HG03175 (cell line): ENCODE results near the gene KCNJ8.
"Not testable (repeated sequence)": the region's sequence is repeated elsewhere in the genome, so short reads cannot be mapped to it uniquely, and the experiment has no call there.

Experiments
- ATAC-seq: cut with Tn5 transposase; IDR thresholded peaks from one replicate; pipeline ENCODE4 v1.9.1; 2021; ENCODE audit warnings: mild to moderate bottlenecking, moderate library complexity; ENCODE audit not compliant: unreplicated experiment

KCNJ8 gene

GRCh38 chr12:21788089-21788983 lies 13.8 kb upstream of the KCNJ8 start:
- ATAC-seq = no peak

GRCh38 chr12:21786041-21786531 lies 11.6 kb upstream of the KCNJ8 start:
- no peak for ATAC-seq

GRCh38 chr12:21782723-21783122 lies 8.2 kb upstream of the KCNJ8 start:
- not testable (repeated sequence) for ATAC-seq

DNA sequence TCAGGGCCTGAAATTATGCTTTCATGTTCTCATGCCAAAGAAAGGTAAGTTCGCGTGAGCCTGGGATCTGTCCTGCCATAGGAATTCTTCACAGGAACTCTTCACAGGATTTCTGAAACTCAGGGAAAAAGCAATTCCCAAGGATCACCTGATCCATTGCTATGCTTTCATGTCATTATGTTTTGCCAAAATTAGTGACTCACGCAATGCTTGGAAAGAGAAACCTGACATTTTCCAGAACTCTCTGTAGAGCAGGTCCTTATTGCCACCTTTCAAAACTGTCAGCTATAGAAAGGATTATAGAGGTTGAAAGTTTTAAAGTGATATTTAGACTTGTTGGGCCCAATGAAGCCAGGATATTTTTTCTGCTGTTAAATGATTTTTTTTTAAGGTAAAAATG lies 6.3 kb upstream of the KCNJ8 start:
- ATAC-seq = no peak

- ATAC-seq = no peak
These were observed 1.7 kb upstream of the KCNJ8 start for GRCh38 chr12:21776175-21776574.

GRCh38 chr12:21775133-21775820 lies 771 bp upstream of the KCNJ8 start:
- ATAC-seq = no peak

GRCh38 chr12:21773806-21774205 lies 700 bp downstream of the KCNJ8 start:
- no peak for ATAC-seq

DNA sequence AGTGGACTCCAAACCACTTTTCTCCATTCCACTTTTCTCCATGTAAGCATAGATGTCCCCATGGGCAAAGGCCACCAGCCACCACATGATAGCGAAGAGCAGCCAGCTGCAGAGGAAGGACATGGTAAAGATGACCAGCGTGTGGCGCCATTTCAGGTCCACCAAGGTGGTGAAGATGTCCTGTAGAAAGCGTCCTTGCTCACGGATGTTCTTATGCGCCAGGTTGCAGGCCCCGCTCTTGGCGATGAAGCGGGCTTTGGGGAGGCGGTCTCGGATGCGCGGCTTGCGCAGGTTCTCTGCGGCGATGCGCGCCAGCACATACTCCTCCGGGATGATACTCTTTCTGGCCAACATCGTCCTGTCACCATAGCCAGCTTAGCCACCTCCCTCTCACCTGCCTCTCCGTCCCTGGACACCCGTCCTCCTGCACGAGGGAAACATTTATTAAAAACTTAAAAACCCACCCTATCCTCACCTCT lies 1.2 kb downstream of the KCNJ8 start:
- ATAC-seq = no peak

DNA sequence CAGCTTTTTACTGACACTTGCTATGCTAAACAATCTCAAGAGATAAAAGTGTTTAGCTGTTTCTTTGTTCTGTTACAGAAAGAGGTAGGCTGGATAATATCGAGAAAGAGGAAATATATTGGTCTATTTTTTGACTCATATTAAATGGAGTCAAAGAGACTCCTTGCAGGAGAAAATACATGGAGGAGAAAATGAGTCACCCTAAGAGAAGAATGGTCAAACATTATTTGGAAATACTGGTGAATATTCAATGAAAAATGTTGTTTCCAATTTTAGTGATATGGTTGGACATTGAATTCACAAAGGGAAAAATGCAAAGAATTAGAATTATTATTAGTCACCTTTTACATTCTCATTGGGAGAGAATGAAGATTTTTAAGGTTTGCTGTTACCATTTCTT lies 3.2 kb downstream of the KCNJ8 start:
- no peak for ATAC-seq

GRCh38 chr12:21769307-21769706 lies 5.2 kb downstream of the KCNJ8 start:
- ATAC-seq = no peak

GRCh38 chr12:21766403-21766802 lies 8.1 kb downstream of the KCNJ8 start:
- no peak for ATAC-seq

- ATAC-seq = no peak
These were observed 9.6 kb downstream of the KCNJ8 start for GRCh38 chr12:21764950-21765349.

DNA sequence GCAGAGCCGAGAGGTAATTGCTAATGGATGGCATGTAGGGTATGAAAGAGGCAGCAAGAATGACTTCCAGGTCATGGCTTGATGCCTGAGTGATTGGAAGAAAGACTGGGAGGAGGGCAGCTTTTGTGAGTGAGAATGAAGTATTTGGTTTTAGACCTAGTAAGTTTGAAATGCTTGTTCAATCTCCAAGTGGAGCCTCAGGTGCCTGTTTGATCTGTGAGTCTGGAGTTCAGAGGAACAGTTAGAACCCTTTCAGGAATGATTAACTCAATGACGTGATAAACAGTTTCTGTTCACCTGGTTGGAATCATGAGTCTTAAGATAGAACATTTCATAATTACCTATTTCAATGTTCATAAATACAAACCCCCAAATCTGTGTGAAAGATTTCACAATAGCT lies 10.4 kb downstream of the KCNJ8 start:
- no peak for ATAC-seq

GRCh38 chr12:21763531-21763930 lies 11.0 kb downstream of the KCNJ8 start:
- ATAC-seq = no peak

DNA sequence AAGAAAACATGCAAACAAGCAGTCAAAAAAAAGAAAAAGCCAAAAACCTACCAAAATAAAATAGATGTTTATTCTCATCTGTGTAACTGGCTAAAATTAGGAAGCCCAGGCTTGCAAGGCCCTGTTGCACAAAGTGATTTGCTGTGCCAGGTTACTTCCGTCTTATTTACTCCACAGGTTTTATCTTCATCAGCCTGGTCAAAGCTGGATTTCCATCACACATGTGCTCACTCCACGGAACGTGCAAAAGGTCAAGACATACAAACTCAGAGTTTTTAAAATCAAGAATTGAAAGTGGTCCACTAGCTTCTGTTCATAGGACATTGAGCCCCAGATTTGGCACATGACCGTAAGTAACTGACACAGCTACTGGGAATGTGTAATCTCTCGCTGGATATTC lies 14.8 kb downstream of the KCNJ8 start:
- no peak for ATAC-seq

- no peak for ATAC-seq
These were observed 16.8 kb downstream of the KCNJ8 start for GRCh38 chr12:21757735-21758134.

GRCh38 chr12:21756699-21757098 lies 17.8 kb downstream of the KCNJ8 start:
- no peak for ATAC-seq

DNA sequence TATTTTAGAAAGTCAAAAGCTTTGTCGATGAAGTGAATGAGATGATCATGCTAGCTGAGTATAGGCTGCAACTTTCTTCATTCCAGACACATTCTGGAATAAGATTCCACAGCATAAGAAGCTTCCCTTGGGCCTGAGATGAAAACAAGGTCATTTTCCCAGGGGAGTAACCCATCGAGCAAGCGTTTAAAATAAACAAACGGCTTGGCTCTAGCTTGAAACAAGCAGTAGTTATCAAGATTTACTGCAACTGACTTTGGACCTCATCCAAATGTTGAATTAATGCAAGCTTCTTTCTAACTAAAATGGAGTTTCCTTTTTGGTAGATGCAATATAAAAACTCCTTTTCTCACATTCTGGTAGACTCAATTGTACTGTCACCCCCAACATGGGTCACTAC lies 23.0 kb downstream of the KCNJ8 start:
- ATAC-seq = no peak

- ATAC-seq = no peak
These were observed 29.2 kb downstream of the KCNJ8 start for GRCh38 chr12:21745258-21745657.

GRCh38 chr12:21731144-21731543 lies 43.4 kb downstream of the KCNJ8 start:
- no peak for ATAC-seq

GRCh38 chr12:21725731-21726130 lies 48.8 kb downstream of the KCNJ8 start:
- ATAC-seq = no peak
